K562 (cell line): Measurements from ENCODE around the gene NUP43. TPM values are rescaled to one million over a fixed set of nuclear protein-coding genes. Genes with fewer than 3 reads are reported as not detected.

Experiments used
- CCNT2 ChIP-seq: IDR thresholded peaks from 2 replicates; pipeline ENCODE4 v1.6.1; 2011; ENCODE audit warnings: borderline replicate concordance, low read depth, mild to moderate bottlenecking, moderate library complexity, mixed read lengths, low read length; ENCODE audit not compliant: insufficient read length; ENCODE audit errors: extremely low read depth
- CREBBP ChIP-seq: IDR thresholded peaks from one replicate; pipeline ENCODE4 v1.6.1; 2012; ENCODE audit warnings: low read depth, mild to moderate bottlenecking, control low read depth, inconsistent platforms, low read length
- ETV5 ChIP-seq: sonication (generic); formaldehyde crosslinking; IDR thresholded peaks from 2 replicates; pipeline ENCODE4 v1.4.0; 2020; ENCODE audit warnings: low read depth, mild to moderate bottlenecking, missing genetic modification reagents
- FOSL1 ChIP-seq: fragments of 200-800 bp; sonication (Bioruptor generic); conservative IDR thresholded peaks from 2 replicates; pipeline ENCODE4 v1.6.1; 2016; ENCODE audit warnings: missing genetic modification characterization, missing compliant biosample characterization
- MCM3 ChIP-seq: fragments of 450-650 bp; IDR thresholded peaks from 2 replicates; pipeline ENCODE4 v1.6.1; 2016
- NCOA2 ChIP-seq, 2 experiments: fragments of 450-650 bp; IDR thresholded peaks; 2 replicates each; pipeline ENCODE4 v1.6.1; 2018; ENCODE audit warnings: mild to moderate bottlenecking in 2 of 2, moderate library complexity in 1 of 2; ENCODE audit not compliant: partially characterized antibody in 2 of 2
- PHB2 ChIP-seq: fragments of 450-650 bp; IDR thresholded peaks from 2 replicates; pipeline ENCODE4 v1.6.1; 2017; ENCODE audit warnings: low read depth
- POU5F1 ChIP-seq: fragments of 150-350 bp; IDR thresholded peaks from 2 replicates; pipeline ENCODE4 v1.6.1; 2014; ENCODE audit warnings: borderline replicate concordance, low read length, low read depth, mild to moderate bottlenecking; ENCODE audit not compliant: partially characterized antibody
- ZNF165 ChIP-seq: fragments of 250-450 bp; sonication (Bioruptor Pico); IDR thresholded peaks from 2 replicates; pipeline ENCODE4 v1.4.0; 2020; ENCODE audit warnings: borderline replicate concordance
- polyA plus RNA-seq, 8 experiments: library from polyadenylated mRNA; depleted of rRNA in 4 of 8; stranded (reverse) in 5 of 8; unstranded in 3 of 8; fragments of >200 nt; fragmentation: Nextera tagmentation in 2 of 8; fragmentation: Illumina TruSeq in 1 of 8; extraction: Ambion mirVana in 2 of 8; extraction: Trizol in 1 of 8; gene quantifications; 2 replicates each; pipeline versions ENCODE4 v1.2.1 to v1.2.3, GENCODE V29; 2011 to 2014; ENCODE audit warnings: inconsistent platforms in 1 of 8, missing spikeins in 1 of 8
- total RNA-seq, 7 experiments: library from RNA; depleted of rRNA in 6 of 7; stranded (reverse); fragments of >200 nt in 6 of 7; fragmentation: Illumina TruSeq in 2 of 7; extraction: Trizol in 2 of 7; gene quantifications; 2 replicates each; pipeline versions ENCODE4 v1.2.1 to v1.2.3, GENCODE V29; 2011 to 2021; ENCODE audit warnings: low replicate concordance in 1 of 7
- TF ChIP-seq, protein P1 (sequence below): fragments of 250-450 bp; sonication (Bioruptor Pico); IDR thresholded peaks from 2 replicates; pipeline ENCODE4 v1.5.0; 2021
- TF ChIP-seq, protein P2 (sequence below): fragments of 250-450 bp; sonication (Bioruptor Pico); IDR thresholded peaks from 2 replicates; pipeline ENCODE4 v1.6.1; 2021; ENCODE audit warnings: mild to moderate bottlenecking
- TF ChIP-seq, protein P3 (sequence below): fragments of 250-450 bp; sonication (Bioruptor Pico); IDR thresholded peaks from 2 replicates; pipeline ENCODE4 v1.8.0; 2021; ENCODE audit warnings: mild to moderate bottlenecking, moderate library complexity
- TF ChIP-seq, protein P4 (sequence below): sonication (generic); formaldehyde crosslinking; IDR thresholded peaks from 2 replicates; pipeline ENCODE4 v1.8.0; 2022; ENCODE audit warnings: mild to moderate bottlenecking, low read depth, missing genetic modification reagents

Gene NUP43
- total and polyA plus RNA-seq, 9 of the 15 experiments (the other 6 are each of a cell fraction or from before 2014, with no cell fraction given) = 28.9 to 136 (median 67.4) TPM

DNA sequence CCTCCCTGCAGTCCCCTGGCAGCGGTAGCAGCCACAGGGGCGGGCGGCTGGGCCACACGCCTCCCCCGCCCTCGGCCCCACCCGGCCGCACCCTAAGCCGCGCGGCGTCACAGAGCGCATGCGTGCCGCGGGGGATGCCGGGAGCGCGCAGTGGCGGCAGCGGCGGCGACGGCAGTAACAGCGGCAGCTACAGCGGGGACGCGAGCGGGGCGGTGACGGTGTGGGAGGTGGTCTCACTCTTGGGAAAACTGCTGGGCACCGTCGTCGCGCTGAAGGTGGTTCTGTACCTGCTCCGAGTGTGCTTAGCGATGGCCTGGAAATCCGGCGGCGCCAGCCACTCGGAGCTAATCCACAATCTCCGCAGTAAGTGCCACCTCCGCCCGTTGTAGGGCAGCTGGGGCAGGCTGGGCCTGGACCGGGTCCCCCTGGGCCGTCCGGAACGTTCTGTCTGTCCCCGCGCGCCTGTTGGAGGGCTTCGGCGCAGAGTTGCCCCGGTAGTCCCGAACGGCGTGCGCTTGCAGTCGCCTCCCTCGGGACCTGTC is 3.3 kb upstream of the NUP43 start, which contains the start of gene PCMT1 (continued):
- TF ChIP-seq CCNT2 = peak; percentile 27
- TF ChIP-seq ZNF165 (CRISPR knock-in tag) = no peak
- TF ChIP-seq, protein P1, sequence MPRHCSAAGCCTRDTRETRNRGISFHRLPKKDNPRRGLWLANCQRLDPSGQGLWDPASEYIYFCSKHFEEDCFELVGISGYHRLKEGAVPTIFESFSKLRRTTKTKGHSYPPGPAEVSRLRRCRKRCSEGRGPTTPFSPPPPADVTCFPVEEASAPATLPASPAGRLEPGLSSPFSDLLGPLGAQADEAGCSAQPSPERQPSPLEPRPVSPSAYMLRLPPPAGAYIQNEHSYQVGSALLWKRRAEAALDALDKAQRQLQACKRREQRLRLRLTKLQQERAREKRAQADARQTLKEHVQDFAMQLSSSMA (CRISPR knock-in tag) = peak; percentile 74; the same call in 1 of the 2 replicates
- TF ChIP-seq, protein P2, sequence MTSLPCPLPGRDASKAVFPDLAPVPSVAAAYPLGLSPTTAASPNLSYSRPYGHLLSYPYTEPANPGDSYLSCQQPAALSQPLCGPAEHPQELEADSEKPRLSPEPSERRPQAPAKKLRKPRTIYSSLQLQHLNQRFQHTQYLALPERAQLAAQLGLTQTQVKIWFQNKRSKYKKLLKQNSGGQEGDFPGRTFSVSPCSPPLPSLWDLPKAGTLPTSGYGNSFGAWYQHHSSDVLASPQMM = no peak
- TF ChIP-seq POU5F1 = no peak
- TF ChIP-seq, protein P3, sequence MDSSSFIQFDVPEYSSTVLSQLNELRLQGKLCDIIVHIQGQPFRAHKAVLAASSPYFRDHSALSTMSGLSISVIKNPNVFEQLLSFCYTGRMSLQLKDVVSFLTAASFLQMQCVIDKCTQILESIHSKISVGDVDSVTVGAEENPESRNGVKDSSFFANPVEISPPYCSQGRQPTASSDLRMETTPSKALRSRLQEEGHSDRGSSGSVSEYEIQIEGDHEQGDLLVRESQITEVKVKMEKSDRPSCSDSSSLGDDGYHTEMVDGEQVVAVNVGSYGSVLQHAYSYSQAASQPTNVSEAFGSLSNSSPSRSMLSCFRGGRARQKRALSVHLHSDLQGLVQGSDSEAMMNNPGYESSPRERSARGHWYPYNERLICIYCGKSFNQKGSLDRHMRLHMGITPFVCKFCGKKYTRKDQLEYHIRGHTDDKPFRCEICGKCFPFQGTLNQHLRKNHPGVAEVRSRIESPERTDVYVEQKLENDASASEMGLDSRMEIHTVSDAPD (CRISPR knock-in tag) = no peak
- no peak for TF ChIP-seq MCM3
- TF ChIP-seq CREBBP = no peak
- TF ChIP-seq, protein P4, sequence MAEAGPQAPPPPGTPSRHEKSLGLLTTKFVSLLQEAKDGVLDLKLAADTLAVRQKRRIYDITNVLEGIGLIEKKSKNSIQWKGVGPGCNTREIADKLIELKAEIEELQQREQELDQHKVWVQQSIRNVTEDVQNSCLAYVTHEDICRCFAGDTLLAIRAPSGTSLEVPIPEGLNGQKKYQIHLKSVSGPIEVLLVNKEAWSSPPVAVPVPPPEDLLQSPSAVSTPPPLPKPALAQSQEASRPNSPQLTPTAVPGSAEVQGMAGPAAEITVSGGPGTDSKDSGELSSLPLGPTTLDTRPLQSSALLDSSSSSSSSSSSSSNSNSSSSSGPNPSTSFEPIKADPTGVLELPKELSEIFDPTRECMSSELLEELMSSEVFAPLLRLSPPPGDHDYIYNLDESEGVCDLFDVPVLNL (CRISPR knock-in tag) = peak; percentile 64; the same call in 1 of the 2 replicates
- 0 out of 2 replicates have a peak, but pooled peaks have one; percentile 24 for TF ChIP-seq ETV5
- TF ChIP-seq PHB2 = no peak
- no peak for TF ChIP-seq NCOA2 (IDR thresholded peaks at IDR 0.05; ENCODE audit: partially characterized antibody in 2 of 2)
- peak; percentile 85 for TF ChIP-seq FOSL1 (tag)
